Epidermal melanocyte (primary cell): ENCODE results near the gene CIB1.
A peak's percentile ranks its signal among the peaks of the same experiment; 100 is the strongest.
"Not testable (repeated sequence)": the region's sequence is repeated elsewhere in the genome, so short reads cannot be mapped to it uniquely, and the experiment has no call there.

Experiments
- DNase-seq: peaks from one replicate; pipeline ENCODE4 v3.0.0; 2011; ENCODE audit warnings: low spot score; ENCODE audit not compliant: insufficient read length

CIB1 gene

DNA sequence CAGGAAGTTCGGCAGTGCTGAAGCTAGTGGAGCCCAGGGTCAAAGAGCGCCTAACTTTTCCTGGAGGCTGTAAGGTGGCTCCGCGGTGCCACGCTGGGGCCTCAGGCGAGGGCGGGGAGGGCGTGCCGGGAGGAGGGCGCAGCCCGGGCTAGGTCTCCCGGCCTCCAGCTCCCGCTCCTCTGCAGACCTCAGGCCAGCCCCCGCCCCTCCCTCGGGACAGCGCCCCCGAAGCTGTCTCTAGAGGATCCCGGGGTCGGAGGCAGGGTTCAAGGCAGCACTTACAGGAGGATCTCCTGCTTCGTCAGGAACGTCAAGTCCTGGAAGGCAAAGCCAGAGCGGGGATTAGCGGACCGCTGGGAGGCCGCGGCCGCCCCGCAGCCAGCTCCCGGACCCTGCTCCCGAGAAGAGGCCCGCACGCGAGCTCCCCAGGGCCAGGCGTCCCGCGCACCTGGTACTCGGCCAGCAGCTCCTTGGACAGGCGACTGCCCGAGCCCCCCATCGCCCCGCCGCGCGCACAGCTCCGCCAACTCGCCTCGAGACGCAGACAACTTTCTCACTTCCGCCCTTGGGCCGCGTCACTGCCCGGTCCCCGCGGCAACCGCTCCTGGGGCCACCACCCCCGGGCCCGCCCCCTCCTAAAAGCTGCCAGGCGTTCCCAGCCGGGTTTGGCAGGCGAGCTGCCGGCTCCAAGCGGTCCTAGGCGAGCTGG is at the start of gene CIB1:
TSS of gene CIB1 (minus strand) at position 555 of the 709 bp plus-strand sequence. CDS start at position 499, 56 bp downstream.
- peak; percentile 93 for DNase-seq

DNA sequence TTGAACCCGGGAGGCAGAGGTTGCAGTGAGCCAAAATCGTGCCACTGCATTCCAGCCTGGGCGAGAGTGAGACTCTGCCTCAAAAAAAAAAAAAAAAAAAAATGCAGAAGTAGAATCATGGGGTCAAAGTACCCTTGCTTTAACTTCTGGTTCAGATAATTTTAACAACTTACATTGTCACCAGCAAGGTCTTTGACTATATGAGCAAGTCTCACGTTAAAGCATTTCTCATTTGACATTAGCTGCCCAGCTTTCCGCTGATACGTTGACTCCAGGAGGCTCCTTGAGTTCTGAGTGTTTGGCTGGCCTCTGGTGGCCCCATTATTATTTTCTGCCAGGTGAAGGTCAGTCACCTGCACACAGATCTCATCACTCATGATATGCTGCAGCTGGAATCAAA is 47.9 kb upstream of the CIB1 start:
- not testable (repeated sequence) for DNase-seq

DNA sequence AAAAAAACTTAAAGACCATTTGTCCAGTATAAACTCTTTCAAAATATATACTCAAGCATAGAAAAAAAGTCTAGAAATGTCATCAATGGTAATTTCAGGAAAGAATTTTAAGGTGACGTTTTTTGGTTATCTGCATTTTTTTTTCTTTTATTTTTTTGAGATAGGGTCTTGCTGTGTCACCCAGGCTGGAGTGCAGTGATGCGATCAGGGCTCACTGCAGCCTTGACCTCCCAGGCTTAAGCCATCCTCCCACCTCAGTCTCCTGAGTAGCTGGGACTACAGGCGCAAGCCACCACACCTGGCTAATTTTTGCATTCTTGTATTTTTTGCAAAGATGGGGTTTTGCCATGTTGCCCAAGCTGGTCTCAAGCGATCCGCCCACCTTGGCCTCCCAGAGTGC is 47.0 kb upstream of the CIB1 start:
- not testable (repeated sequence) for DNase-seq

DNA sequence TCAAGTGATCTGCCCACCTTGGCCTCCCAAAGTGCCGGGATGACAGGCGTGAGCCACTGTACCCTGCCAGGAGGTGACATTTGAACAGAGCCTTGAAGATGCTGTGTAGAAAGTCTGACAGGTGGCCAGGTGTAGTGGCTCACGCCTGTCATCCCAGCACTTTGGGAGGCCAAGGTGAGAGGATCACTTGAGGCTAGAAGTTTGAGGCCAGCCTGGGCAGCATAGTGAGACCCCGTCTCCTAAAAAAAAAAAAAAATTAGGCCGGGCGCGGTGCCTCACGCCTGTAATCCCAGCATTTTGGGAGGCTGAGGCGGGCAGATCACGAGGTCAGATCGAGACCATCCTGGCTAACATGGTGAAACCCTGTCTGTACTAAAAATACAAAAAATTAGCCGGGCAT is 44.7 kb upstream of the CIB1 start:
- not testable (repeated sequence) for DNase-seq

DNA sequence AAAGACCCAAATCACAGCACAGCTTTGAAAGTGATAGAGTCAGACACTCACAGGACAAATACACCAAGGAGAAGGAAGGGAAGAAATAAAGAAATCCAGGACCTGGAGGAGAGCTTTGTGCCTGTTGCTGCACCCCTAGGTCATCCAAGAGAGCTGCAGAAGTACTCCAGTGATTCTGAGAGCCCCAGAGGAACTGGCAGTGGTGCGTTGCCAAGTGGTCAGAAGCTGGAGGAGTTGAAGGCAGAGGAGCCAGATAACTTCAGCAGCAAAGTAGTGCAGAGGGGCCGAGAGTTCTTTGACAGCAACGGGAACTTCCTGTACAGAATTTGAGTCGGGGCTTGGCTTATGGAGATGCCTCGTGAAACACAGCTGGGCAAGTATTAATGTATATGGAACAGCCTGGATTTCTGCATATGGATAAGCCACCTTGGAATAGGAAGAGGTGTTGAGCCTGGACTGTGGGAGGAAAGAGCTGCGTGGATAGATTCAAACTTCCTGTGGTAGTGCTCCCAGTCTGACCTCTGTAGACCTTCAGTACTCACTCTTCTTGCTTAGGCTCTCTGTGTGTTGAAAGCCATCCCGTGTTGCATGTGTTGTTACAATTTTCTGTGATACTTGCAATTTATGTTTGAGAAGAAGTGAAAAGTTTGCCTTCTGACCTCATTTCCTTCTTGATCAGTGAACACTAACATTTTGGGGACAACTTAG is 37.9 kb upstream of the CIB1 start:
- DNase-seq, result no peak

DNA sequence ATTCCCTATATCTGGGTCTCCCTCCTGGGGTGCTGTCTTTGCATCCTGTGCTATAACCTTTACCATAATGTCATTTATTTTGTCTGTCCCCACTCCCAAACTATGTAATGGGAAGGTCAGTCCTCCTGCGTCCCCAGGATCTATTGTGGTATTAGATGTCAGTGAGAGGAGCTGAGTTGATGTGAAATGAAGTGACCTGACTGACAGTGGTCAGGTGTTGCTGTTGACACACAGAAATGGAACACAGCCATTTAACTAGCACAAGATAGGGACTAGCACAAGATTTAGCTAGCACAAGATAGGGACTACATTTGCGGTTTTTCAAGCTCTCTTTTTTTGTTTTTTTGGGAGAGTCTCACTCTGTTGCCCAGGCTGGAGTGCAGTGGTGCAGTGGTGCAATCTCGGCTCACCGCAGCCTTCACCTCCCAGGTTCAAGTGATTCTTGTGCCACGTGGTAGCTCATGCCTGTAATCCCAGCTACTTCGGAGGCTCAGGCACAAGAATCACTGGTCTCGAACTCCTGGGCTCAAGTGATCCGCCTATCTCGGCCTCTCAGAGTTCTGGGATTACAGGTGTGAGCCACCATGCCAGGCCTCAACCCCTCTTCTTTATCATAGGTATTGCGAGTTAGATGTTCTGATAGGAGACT is 36.9 kb upstream of the CIB1 start:
- no peak for DNase-seq

DNA sequence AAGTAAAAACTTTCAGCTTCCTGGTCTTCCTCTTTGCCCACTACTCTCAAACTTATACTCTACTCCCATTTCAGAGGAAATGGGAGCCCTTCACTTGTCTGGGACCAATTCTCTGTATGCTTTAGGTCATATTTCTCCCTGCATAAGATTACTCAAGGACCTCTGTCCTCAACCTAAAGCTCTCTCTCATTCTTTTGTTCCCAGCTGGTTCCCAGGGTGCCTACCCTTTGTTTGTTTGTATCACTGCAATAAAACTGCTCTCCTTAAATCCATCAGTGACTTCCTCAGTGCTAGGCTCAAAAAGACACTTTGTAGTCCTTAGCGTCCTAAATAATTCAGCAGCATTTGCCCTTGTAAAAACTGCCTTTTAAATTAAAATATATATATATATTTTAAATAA is 34.7 kb upstream of the CIB1 start:
- DNase-seq, result no peak

DNA sequence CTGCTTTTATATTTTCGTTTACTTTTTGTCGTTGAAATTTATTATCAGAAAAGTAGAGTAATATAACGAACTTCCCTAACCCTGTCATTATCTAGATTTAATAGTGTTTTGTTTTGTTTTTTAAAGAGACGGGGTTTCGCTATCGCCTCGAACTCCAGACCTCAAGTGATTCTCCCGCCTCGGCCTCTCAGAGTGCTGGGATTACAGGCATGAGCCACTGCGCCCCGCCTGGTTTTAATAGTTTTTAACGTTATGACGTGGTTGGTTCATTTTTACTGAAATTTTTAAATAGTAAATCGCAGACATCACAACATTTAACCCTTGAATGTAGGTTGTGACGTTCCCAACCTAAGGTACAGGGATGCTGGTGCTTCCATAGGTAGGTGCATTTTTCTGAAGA is 32.7 kb upstream of the CIB1 start:
- DNase-seq, result no peak

DNA sequence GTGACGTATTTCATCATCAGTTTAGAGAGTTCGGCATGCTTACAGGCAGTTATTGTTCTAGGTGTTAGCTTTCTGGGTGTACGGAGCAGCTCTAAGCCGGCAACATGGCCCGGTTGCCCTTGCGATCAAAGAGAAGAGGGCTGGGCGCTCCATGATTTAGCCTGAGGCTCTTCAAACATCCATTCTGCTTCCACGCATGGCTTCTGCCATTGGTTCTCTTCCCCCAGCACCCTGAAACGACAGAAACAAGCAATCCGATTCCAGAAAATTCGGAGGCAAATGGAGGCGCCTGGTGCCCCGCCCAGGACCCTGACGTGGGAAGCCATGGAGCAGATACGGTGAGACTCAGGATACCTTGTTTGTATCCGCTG is 32.3 kb upstream of the CIB1 start:
- no peak for DNase-seq

DNA sequence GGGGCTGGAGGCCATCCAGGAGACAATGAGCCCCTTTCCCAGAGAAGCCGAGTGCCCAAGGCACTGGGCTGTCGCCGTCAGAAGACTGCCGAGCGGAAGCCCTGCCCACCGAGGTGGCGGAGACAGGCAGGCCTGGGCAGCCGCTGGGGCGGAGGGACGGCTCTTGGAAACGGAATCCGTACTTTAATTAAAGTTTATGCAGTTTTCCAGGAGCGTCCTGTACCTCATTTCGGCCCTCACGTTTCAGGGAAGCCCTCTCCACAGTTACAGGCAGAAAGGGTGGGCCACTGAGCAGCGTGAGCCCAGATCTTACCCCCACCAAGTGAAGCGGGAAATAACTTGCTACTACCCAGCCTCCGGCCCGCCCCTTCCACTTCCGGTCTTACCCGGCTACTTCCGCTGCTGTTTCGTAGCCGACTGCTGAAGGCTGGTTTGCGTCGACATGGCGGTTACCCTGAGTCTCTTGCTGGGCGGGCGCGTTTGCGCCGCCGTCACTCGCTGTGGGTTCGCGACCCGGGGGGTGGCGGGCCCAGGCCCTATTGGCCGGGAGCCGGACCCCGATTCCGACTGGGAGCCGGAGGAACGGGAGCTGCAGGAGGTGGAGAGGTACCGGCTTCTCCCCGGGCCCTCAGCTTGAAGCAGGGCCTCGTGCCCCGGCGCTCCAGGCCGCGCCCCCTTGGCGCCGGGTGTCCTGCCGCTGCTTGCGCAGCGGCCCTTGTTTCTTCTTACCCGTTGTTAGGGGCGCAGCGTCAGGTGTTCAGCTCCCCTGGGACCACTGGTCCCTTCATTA is 31.7 kb upstream of the CIB1 start, which contains the start of gene NGRN:
TSS of gene NGRN (plus strand) at position 402 of the 790 bp plus-strand sequence. CDS start at position 443, 41 bp downstream.
- peak; percentile 56 for DNase-seq

DNA sequence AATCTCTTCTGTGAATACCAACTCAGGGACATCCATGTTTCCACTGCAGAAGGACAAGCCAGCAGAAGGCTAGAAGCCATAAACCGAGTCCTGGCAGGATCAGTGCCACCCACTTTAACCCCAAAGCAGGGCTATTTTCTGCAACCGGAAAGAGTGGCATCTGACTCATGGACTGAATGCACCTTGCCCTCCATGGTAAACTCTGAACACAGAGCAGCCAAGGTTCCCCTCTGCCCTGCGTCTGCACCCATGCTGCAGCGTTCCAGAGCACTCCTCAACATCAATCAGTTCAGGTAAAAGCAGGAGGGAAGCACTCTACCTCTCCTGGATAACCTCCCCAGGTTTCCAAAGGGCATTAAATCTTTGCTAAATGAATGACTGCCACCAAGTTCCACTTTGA is 30.9 kb upstream of the CIB1 start:
- no peak for DNase-seq

DNA sequence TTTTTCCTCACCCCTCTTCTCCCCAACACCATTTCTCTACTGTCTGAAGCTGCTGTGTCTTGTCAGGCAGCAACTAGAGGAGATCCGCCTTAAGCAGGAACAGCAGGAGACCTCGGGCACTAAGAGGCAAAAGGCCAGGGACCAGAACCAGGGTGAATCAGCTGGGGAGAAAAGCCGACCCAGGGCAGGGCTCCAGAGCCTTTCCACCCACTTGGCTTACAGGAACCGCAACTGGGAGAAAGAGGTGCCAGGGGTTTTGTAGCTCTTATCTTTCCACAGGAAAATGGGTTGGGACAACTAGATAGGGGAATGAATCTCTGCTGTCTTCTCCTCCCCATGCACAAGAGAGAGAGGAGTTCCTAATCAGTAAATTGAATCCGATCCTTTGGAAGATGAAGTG is 28.7 kb upstream of the CIB1 start:
- DNase-seq, result no peak

DNA sequence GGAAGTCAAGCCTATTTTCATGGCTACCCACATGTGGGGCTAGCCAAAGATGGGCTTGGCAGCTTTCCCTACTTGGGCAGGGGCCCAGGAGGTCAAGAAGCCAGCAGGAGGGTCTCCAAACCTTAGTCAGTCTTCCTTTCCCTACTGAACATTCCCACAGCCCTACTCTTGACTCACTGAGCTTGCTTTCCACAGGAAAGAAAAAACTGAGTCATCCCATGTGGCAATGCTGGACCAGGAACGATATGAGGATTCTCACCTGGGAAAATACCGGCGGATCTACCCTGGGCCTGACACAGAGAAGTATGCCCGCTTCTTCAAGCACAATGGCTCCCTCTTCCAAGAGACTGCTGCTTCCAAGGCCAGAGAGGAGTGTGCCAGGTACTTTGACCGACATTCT is 28.1 kb upstream of the CIB1 start:
- DNase-seq, result no peak

DNA sequence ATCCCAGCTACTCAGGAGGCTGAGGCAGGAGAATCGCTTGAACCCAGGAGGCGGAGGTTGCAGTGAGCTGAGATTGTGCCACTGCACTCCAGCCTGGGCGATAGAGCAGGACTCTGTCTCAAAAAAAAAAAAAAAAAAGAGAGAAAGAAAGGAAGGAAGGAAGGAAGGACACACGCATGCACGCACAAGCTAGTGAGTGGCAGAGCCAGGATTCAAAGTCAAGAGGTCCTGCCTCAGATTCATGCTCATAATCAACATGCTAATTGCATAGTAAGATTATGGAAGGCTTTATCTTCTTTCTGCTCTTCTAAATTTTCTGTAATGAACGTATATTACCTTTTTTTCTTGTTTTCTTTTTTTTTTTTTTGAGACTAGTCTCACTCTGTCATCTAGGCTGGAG is 27.0 kb upstream of the CIB1 start:
- not testable (repeated sequence) for DNase-seq

DNA sequence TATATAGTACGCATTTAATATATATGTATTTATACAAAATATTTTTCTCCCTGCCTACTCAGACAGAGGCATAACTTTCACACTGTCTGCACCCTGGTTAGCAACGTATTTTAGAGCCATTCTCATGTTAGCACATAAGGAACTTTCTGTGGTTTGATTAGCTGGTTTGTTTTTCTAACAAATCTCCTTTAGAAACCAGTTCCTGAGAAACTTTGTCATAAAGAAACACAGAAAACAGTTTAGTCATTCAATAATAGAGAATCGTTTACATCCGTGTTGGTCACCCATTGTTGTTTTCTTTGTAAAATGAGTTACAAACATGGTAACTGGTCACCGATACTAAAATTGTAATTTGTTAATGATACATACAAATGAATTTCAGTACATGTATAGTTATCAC is 25.8 kb upstream of the CIB1 start:
- DNase-seq, result no peak

DNA sequence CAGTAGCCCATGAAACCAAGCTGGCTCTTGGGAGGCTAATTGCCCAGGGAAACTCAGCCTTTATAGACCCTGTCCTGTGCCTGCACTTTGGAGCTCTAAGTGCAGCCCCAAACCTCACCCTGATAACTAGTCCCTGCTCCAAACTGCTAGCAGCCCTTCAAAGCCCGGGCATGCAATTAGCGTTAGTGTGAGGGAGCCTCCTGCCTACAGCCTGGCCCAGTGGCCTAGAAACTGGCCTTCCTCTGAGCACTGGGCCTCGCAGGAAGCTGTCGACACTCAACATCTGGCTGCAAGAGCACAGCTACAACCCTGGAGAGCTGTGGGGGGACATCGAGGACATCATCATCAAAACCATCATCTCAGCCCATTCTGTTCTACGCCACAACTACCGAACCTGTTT is 24.0 kb upstream of the CIB1 start:
- no peak for DNase-seq

DNA sequence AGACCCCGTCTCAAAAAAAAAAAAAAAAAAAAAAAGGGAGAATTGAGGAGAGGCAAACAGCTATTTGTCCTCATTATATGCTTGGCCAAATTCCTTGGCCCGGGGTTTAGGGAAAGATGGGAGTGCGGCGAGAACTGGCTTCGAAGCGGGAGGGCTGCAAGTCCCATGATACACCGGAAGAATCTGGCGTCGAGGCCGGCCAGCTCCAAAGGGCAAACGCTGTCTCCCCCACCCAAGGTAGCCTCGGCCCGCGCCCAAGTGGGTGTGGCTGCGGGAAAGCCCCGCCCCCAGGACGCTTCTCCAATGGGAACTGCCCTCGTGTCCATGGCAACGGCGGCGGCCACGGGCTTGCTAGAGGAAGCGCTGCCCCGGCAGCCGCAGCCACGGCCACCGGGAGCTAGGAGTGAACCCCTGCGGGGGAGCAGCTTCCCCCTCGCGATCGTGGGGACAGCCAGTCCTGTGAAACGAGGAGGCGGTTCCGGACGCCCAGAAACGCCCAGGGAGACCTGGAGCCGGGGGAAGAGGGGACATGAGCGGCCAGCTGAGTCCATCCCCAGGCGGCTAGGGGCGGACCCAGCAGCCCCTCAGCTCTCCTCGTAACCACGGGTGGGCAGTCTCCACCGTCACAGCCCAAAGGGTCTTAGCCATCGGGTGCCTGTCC is 15.6 kb upstream of the CIB1 start, which contains the start of gene TTLL13:
TSS of gene TTLL13 (plus strand) at position 354 of the 661 bp plus-strand sequence. CDS start 1,075 bp downstream, outside the sequence.
- peak; percentile 62 for DNase-seq

DNA sequence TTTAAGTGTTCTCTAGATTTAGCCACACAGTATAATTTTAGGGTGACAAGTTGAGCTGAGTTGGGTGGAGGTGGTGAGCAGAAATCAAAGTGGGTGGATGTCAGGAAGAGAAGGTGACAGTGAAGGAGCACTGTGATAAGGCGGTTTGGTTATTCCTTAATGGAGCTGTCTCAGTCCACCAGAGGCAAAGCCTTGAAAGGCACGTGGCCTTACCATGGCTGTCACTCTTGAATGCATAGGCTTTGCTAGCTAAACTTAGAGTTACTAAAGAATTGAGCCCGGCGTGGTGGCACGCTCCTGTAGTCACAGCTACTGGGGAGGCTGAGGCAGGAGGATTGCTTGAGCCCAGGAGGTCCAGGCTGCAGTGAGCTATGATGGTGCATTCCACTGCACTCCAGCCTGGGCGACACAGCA is 15.1 kb upstream of the CIB1 start:
- no peak for DNase-seq

DNA sequence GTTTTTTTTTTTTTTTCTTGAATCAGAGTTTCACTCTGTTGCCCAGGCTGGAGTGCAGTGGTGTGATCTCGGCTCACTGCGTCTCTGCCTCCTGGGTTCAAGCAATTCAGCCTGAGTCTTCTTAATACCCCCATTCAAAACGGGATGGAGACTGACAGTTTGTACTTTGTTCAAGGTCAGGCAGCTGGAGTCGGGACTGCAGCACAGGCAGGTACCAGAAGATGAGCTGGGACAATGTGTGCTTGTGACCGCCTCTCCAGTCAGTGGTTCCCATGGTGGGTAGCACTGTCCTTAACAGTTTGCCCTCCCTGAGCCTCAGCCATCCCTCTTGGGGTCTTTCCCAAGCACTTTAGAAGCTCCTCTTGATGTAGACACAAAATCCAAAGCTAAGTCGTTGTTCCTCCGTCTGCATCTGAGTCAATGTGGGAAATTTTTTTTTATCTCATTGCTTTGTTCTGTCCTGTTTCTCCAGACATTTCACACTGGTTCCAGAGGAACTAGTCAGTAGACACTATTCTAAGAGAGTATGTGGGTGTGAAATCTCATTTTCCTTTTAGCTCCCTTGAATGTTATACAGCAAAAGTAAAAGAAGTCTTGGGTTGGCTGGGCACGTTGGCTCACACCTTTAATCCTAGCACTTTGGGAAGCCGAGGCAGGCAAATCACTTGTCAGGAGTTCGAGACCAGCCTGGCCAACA is 10.3 kb upstream of the CIB1 start:
- no peak for DNase-seq
